GM19438 (cell line): Measurements from ENCODE around the gene RNH1.

ENCODE experiments used
- ATAC-seq: cut with Tn5 transposase; IDR thresholded peaks from one replicate; pipeline ENCODE4 v1.9.1; 2021; ENCODE audit warnings: low read depth; ENCODE audit not compliant: unreplicated experiment

RNH1 gene

GRCh38 chr11:501001-501682, 5.9 kb downstream of the RNH1 start:
- no peak for ATAC-seq

GRCh38 chr11:499201-500076, 7.6 kb downstream of the RNH1 start:
- no peak for ATAC-seq

DNA sequence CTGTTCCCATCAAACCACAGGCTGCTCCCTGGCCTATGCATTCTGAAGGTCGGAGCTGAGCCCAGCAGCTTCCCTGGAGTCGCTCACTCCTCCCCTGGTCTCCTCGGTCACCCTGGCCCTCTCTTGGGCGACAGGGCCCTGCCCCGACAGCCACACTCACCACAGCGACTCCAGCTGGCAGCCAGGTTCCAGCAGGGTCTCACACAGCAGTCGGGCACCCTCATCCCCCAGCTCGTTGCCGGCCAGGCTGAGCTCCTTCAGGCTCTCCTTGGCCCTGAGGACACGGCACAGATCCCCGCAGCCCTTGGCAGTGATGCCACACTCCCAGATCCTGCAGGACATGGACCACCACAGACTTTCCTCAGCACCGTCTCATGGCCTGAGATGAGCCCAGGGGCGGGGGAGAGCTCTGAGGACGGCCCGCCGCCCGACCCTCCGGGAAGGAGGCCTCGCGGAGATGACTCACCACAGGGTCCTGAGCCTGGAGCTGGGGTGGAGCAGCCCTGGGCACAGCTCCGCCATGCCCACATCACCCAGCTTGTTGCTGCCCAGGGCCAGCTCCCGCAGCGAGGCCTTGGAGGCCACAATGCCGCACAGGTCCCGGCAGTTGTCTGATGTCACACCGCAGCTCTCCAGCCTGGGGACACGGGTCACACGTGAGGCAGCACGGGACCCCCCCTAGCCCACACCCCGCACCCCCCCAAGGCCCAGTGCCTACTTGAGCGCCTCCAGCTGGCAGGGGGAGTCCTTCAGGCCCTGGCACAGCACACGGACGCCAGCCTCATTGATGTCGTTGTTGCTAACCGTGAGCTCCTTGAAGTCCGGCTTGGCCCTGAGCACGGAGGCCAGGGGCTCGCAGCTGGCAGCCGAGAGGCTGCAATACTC, 8.5 kb downstream of the RNH1 start:
- no peak for ATAC-seq

GRCh38 chr11:497565-498296, 9.3 kb downstream of the RNH1 start:
- ATAC-seq, result no peak

DNA sequence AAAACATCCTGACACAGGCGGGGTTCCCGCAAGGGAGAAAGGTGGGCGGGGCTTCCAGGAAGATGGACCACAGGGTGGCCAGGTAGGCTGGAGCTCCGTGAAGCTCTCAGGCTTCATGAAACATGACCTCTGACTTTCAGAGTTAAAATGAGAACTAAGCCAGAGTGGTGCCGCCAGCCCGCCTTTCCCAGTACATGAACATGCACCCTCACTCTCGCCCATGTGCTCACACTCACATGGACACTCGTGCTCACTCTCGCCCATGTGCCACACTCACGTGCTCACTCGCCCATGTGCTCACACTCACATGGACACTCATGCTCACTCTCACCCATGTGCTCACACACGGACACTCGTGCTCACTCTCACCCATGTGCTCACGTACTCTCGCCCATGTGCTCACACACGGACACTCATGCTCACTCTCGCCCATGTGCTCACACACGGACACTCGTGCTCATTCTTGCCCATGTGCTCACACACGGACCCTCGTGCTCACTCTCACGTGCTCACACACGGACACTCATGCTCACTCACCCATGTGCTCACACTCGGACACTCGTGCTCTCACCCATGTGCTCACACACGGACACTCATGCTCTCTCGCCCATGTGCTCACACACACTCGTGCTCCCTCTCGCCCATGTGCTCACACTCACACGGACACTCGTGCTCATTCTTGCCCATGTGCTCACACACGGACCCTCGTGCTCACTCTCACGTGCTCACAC, 10.0 kb downstream of the RNH1 start:
- ATAC-seq, result no peak

- no peak for ATAC-seq
Measured at GRCh38 chr11:495537-495931, 11.5 kb downstream of the RNH1 start.

- ATAC-seq, result no peak
Measured at GRCh38 chr11:494761-495536, 12.1 kb downstream of the RNH1 start.

DNA sequence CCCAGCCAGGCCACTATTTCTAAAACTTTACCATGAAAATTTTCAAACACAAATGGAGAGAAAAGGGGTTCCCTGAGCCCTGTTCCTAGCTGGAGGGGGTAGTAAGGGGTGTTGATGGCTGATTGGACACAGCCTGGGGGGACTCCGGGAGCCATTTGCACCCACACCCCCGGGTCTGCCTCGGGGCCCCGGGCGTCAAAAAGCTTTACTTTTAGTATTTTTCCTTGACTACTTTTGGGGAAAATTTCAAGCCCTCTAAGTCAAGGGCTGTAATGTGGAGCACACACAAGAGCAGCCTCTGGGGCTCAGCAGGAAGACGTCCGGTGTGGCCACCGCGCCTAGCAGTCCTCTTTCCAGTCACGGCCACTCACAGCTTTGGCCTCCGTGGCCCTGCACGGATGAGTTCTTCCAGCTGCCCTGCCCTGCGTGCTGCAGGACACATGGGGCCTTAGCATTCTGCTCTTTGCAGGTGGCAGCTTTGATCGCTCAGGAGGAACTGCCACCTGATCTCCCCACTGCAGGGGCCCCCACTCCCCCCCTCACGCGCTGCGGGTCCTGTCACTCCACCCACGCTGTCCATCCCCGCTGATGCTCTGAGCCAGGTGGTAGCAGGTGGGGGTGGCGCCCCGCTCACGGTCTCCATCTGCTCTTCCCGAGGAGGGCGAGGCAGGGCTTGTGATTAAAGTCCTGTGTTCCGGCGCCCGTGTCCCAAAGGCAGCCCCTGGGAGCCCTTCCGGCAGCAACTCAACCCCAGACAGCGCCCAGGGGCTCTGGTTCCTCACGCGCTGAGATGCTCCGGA, 14.4 kb downstream of the RNH1 start:
- no peak for ATAC-seq

DNA sequence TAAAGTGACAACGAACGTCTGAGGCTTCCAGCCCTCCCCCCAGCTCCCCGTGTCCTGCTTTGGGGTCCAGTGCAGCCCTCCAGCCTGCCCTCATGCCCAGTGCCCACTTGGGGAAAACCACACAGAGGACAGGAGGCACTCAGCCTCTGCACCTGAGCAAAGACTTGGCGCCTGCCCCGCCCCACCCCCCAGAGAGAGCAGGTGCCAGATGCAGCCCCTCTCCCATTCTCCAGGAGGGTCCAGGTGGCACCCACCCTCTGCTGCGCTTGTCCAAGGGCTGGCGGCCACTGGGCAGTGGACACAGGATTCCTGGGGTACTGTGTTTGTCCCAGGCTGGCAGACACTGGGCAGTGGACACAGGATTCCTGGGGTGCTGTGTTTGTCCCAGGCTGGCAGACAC, 15.7 kb downstream of the RNH1 start:
- ATAC-seq, result no peak

- ATAC-seq, result no peak
Measured at GRCh38 chr11:490930-491260, 16.1 kb downstream of the RNH1 start.

GRCh38 chr11:490186-490929, 16.7 kb downstream of the RNH1 start:
- ATAC-seq, result no peak

DNA sequence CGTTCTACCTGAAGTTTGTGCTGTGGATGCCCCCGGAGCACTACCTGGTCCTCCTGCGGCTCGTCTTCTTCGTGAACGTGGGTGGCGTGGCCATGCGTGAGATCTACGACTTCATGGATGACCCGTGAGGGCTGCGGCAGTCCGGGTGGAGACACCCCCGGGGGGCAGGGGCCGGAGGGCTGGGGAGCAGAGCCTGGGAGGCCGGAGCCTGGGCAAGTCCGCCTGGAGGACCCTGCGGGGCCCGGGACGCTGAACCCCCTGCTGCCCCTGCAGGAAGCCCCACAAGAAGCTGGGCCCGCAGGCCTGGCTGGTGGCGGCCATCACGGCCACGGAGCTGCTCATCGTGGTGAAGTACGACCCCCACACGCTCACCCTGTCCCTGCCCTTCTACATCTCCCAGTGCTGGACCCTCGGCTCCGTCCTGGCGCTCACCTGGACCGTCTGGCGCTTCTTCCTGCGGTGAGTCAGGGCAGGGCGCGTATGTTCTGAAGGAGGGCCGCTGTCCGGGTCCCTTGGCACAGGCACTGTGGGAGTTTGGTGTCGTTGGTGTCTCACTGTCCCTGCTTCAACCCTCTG, 17.3 kb downstream of the RNH1 start:
- no peak for ATAC-seq

- no peak for ATAC-seq
Measured at GRCh38 chr11:488992-489391, 18.1 kb downstream of the RNH1 start.

DNA sequence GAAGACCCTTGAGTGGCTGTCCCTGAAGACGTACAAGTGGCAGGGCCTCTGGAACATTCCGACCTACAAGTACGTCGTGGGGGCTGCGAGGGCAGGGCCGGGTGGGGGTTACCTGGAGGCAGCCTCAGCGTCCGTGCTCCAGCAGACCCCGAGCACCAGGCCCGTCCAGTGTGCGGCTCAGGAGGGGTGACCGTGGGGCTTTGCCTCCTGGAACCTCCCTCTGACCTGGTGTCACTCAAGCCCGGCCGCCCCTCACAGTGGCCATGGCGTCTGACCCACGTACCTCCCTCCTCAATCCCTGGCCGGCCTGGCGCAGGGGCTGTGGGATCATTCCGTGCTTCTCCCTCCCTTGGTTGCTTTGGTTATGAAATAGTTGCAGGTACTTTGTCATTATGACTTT, 18.5 kb downstream of the RNH1 start:
- no peak for ATAC-seq

- ATAC-seq, result no peak
Measured at GRCh38 chr11:488062-488461, 19.0 kb downstream of the RNH1 start.

GRCh38 chr11:487571-488021, 19.4 kb downstream of the RNH1 start:
- no peak for ATAC-seq

- no peak for ATAC-seq
Measured at GRCh38 chr11:486189-486588, 20.9 kb downstream of the RNH1 start.
